Thymus (tissue), 11 donors: ENCODE data around the gene ALCAM. TPM values are rescaled to one million over a fixed set of nuclear protein-coding genes. Genes with fewer than 3 reads are reported as not detected.

Experiments
- DNase-seq, 9 donors: peaks; one replicate each; pipeline ENCODE4 v3.0.0-alpha.2; 2013; ENCODE audit warnings: low spot score in 9 of 9, low read depth in 6 of 9, missing footprints in 1 of 9
- H3K27ac ChIP-seq, 2 donors: one replicate each; pipeline ENCODE4 v1.5.1; 2013; ENCODE audit warnings: control low read depth in 1 of 2, low read depth in 1 of 2, low read length in 1 of 2, mild to moderate bottlenecking in 1 of 2, moderate library complexity in 1 of 2
- H3K27me3 ChIP-seq, 2 donors: one replicate each; pipeline ENCODE4 v1.5.1; 2013; ENCODE audit warnings: low read length in 1 of 2; ENCODE audit not compliant: control insufficient read depth in 2 of 2, insufficient read depth in 1 of 2
- H3K36me3 ChIP-seq, 2 donors: one replicate each; pipeline ENCODE4 v1.5.1; 2013; ENCODE audit warnings: low read length in 1 of 2, mild to moderate bottlenecking in 1 of 2, moderate library complexity in 1 of 2; ENCODE audit not compliant: control insufficient read depth in 2 of 2, insufficient read depth in 2 of 2
- H3K4me1 ChIP-seq, 2 donors: one replicate each; pipeline ENCODE4 v1.5.1; 2013; ENCODE audit warnings: low read length in 2 of 2; ENCODE audit not compliant: control insufficient read depth in 2 of 2, insufficient read depth in 2 of 2
- H3K4me3 ChIP-seq, 2 donors: one replicate each; pipeline ENCODE4 v1.5.1; 2013; ENCODE audit warnings: low read length in 2 of 2, control low read depth in 1 of 2, mild to moderate bottlenecking in 1 of 2
- H3K9me3 ChIP-seq, 2 donors: one replicate each; pipeline ENCODE4 v1.5.1; 2013; ENCODE audit warnings: low read length in 1 of 2, mild to moderate bottlenecking in 1 of 2; ENCODE audit not compliant: control insufficient read depth in 2 of 2, insufficient read depth in 1 of 2
- WGBS: extraction: QIAGEN DNeasy Blood & Tissue Kit; methylation state at CpG from one replicate; pipeline ENCODE4 v1.1.7; 2013; 5-methylcytosine and 5-hydroxymethylcytosine counted together
- polyA plus RNA-seq: library from polyadenylated mRNA; stranded (reverse); fragments of 200-250 nt; gene quantifications from one replicate; pipeline ENCODE4 v1.2.3, GENCODE V29; 2013
- total RNA-seq: library from RNA; stranded (reverse); fragments of 120-200 nt; gene quantifications from one replicate; pipeline ENCODE4 v1.2.4, GENCODE V29; 2013
- donor health status: healthy.

The ALCAM gene
- total and polyA plus RNA-seq, 2 donors: 28.4 to 38.3 TPM

DNA sequence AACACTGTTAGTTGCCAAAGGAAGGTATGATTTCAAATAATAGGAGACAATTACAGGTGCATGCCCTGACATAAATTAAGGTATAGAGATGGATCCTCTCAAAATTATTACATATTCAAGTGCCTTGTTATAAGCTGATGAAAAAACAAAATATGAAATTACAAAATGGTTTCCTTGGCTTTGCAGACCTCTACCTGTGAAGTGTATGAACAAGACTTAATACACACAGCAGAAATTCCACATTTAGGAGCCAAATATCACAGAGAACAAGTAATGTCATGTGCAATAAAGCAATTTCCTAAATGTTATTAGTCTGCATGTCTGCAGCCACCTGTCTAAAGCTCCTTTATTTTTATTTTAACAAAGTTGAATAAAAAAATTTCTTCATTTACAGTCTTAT is 151.5 kb downstream of the ALCAM start:
- DNase-seq: no peak

DNA sequence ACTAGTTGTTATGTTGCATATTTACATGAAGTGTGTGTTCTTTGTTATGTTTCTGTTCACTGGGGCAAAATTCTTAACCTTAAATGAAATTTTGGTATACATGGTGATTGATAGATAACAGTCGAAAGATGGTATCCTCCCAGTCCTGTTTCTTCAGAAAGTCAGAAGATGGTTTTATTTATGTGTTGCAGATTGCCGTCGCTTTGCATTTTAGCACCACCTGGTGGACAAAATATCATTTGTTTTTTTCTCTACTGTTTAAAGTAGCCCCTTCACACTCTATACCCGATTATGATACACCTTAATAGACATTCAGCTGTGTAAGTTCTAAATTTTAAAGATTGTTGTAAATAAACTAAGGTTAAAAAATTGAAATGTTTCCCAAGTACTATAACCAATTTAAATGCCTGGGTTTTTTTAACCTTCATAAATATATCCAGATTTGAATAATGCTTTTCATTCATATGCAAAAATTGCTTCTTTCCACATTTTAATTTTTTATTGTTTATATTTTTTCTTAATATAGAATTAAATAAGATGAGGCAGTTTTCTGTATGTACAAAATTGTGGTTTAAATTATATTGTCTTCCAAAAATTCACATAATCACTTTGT is 152.2 kb downstream of the ALCAM start:
- Histone ChIP-seq H3K27ac (no peak overlapping the region), H3K27me3 (no peaks in the 10 kb centered on the region), H3K4me1 (no peaks in the 10 kb centered on the region), H3K4me3 (no peak overlapping the region), H3K9me3 (no peaks in the 10 kb centered on the region), H3K36me3 (no peaks in the 10 kb centered on the region)
- DNase-seq: peak; percentile 13 to 74 (median 41)
- WGBS: 5% methylated on average over 4 of the region's 4 CpGs

More for the DNA sequence above, 151.5 kb downstream of the ALCAM start:
- no peaks in the 10 kb centered on the region for H3K36me3 ChIP-seq
- H3K4me1 ChIP-seq: no peaks in the 10 kb centered on the region
- no peaks in the 10 kb centered on the region for H3K9me3 ChIP-seq
- no peaks in the 10 kb centered on the region for H3K27me3 ChIP-seq
- no peak overlapping the region for H3K27ac ChIP-seq
- H3K4me3 ChIP-seq: no peak overlapping the region

DNA sequence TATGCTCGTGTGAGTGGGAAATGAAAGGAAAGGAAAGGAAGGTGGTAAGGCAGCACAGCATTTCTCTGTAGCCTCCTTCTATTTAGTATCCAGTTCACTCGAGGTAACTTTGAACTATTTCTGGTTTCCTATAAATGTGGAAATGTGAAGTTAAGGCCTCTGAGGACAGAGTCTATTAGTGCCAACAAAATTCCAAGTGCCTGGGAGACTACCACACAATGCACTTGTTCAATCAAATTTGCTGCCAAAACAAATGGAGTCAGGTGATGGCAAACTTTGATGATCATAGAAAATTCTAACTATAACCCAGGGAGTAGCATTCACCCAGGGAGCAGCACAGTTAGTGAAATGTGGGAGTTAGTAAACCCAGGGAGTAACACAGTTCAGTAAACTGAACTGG is 155.1 kb downstream of the ALCAM start:
- Histone ChIP-seq H3K36me3 (no peaks in the 10 kb centered on the region), H3K4me1 (no peaks in the 10 kb centered on the region), H3K4me3 (no peak overlapping the region), H3K27ac (no peak overlapping the region), H3K27me3 (no peaks in the 10 kb centered on the region), H3K9me3 (no peaks in the 10 kb centered on the region)
- 91% methylated on average over 2 of the region's 2 CpGs for WGBS
- DNase-seq: no peak

DNA sequence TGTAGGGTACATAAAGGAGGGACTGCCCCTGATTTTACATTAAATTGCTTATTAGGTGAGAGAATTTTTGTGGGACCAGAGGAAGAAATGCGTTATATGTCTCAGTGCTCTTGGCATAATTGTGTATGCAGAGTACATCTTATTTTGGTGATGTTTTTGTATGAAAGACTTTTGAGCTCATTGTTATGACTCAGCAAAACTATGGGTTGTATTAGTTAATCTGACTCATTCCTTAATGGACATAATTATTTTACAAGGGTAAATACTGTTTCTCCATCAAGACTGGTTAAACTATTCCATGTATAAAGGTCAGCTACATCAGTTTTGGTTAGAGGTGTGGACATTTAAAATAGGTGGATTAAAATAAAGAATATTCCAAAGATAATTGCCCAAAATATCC is 156.8 kb downstream of the ALCAM start:
- no peak for DNase-seq
- 97% methylated on average over 1 of the region's 1 CpG for WGBS
- Histone ChIP-seq H3K4me3 (no peak overlapping the region), H3K36me3 (no peaks in the 10 kb centered on the region), H3K4me1 (no peaks in the 10 kb centered on the region), H3K9me3 (no peaks in the 10 kb centered on the region), H3K27me3 (no peaks in the 10 kb centered on the region), H3K27ac (no peak overlapping the region)

DNA sequence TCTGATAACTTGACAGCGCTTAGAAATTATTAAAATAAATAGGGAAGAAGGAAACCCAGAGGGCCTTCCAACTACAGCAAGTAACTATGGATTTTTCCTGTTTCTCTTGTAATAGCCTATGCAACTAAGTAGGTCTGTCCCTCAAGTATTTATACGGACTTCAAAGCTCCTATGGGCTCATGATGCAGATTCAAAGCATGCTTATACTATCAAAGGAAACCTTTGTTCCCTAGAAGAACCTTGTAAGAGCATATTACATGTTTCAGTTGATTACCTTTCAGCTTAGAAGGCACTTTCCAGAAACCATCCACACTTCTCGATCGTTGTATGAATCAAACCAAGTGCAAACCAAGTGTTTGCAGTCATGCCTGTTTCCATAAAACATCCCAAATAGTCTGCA is 158.8 kb downstream of the ALCAM start:
- Histone ChIP-seq H3K27ac (no peak overlapping the region), H3K4me1 (no peaks in the 10 kb centered on the region), H3K4me3 (no peak overlapping the region), H3K9me3 (no peaks in the 10 kb centered on the region), H3K27me3 (no peaks in the 10 kb centered on the region), H3K36me3 (no peaks in the 10 kb centered on the region)
- DNase-seq: no peak
- 96% methylated on average over 4 of the region's 4 CpGs for WGBS

DNA sequence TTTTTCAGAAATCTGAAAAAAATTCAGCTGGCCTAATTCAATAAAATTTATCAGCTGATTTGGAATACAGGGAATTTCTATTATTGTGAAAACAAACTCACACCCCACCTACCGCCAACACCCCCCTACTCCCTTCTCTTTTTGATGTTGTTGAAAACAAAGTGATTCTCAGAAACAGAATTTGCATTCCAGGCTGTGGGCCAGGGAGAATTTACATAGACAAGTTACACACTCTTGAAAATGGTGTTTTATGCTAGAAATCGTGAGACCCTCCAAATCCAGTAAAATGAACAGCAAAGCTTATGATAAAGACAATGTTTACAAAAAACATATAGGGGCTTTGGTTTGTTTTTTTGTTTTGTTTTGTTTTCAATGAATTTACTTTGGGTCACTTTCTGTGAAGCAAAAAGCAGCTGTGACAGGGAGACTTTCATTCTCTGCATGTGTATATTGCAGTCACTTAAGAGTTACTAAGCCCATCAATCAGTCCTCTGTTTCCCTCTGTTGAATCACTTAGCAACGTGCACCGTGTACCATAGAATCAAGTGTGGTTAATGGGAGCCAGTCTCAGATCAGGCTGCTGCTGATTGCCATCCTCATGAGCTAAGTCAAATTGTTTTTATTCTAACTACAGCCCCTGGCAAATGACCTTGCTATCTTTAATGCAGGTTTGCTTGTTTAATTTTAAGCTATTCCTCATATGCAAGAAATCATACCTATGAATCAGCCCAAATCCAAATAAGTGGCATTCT is 159.8 kb downstream of the ALCAM start:
- H3K4me1 ChIP-seq: no peaks in the 10 kb centered on the region
- H3K4me3 ChIP-seq: no peak overlapping the region
- no peak for DNase-seq
- H3K9me3 ChIP-seq: no peaks in the 10 kb centered on the region
- 98% methylated on average over 4 of the region's 4 CpGs for WGBS
- no peaks in the 10 kb centered on the region for H3K27me3 ChIP-seq
- no peaks in the 10 kb centered on the region for H3K36me3 ChIP-seq
- no peak overlapping the region for H3K27ac ChIP-seq

DNA sequence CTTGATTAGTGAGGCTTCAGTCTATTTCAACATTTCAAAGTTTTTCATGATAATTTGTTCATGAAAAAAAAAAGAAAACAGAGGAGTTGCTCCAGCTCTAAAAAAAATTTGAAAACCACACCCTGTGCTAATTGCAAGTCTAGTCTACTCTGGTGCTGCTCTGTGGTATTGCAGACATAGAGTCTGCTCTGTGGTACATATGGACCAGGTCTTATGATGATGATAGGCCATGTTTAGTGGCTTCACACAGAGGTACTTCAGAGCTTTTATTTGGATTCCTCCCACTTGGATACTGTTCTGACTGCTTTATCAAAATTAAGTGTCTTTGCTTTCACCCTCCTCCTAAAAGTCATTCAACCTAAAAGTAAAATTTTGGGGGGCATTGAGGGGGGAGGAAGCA is 160.8 kb downstream of the ALCAM start:
- H3K4me3 ChIP-seq: no peak overlapping the region
- DNase-seq: no peak
- H3K27ac ChIP-seq: no peak overlapping the region
- H3K9me3 ChIP-seq: no peaks in the 10 kb centered on the region
- H3K27me3 ChIP-seq: no peaks in the 10 kb centered on the region
- H3K36me3 ChIP-seq: no peaks in the 10 kb centered on the region
- H3K4me1 ChIP-seq: no peaks in the 10 kb centered on the region

DNA sequence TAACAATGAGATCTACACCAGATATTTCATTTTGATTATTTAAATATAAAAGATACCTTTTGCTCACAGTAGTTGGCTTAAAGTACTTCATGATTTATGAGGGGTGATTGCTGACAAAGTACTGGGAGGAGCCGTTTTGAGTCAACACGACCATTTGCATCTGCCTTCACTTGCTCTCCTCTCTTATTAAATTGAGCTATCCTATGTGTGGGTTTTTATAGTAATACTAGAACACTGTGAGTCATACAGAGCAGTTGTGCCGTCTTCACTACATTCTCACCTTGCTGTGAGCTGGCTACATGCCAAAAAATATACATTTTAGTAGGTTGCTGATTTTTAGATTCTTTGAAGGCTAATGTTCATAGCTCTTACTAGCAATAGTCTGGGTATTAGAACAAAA is 161.2 kb downstream of the ALCAM start:
- Histone ChIP-seq H3K4me1 (no peaks in the 10 kb centered on the region), H3K9me3 (no peaks in the 10 kb centered on the region), H3K27ac (no peak overlapping the region), H3K4me3 (no peak overlapping the region), H3K27me3 (no peaks in the 10 kb centered on the region), H3K36me3 (no peaks in the 10 kb centered on the region)
- whole genome bisulfite sequencing: 70% methylated on average over 3 of the region's 3 CpGs
- peak in 1 of 9 donors; percentile 0 for DNase-seq

DNA sequence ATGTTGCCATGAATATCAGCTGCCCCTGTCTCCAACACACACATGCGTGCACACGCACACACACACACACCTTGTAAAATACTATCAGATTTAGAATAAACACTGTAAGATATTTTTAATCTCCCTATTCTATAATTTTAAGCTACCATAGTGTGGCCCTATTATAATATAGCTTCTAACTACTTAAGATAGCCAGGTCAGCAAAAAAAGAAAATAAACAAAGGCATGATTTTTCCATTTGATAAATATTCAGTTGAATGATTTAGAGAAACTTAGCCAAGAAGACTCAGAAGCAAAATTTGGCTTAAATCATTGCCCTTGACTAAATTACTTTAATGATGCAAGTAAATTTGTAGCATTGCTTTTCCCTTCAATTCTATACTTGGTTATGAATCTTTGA is 162.2 kb downstream of the ALCAM start:
- no peak for DNase-seq
- H3K4me1 ChIP-seq: no peaks in the 10 kb centered on the region
- no peaks in the 10 kb centered on the region for H3K36me3 ChIP-seq
- no peaks in the 10 kb centered on the region for H3K9me3 ChIP-seq
- no peak overlapping the region for H3K4me3 ChIP-seq
- no peak overlapping the region for H3K27ac ChIP-seq
- WGBS: 97% methylated on average over 2 of the region's 2 CpGs
- H3K27me3 ChIP-seq: no peaks in the 10 kb centered on the region
